H1 (cell line): ENCODE results near the gene MELTF. TPM values are rescaled to one million over a fixed set of nuclear protein-coding genes. Genes with fewer than 3 reads are reported as not detected.

Experiments used
- ASH2L ChIP-seq: fragments of 200-600, 300-600 bp; sonication (generic); IDR thresholded peaks from one replicate; pipeline ENCODE4 v1.7.1; 2017; ENCODE audit warnings: low read length
- BACH1 ChIP-seq: IDR thresholded peaks from 2 replicates; pipeline ENCODE4 v1.6.1; 2012; ENCODE audit warnings: low read length, improper control_type of control experiment
- EP300 ChIP-seq, 2 experiments: IDR thresholded peaks; 1 replicate in 1 of 2; 2 replicates in 1 of 2; pipeline ENCODE4 v1.6.1; 2011 to 2012; ENCODE audit warnings: low read depth in 2 of 2, low read length in 2 of 2, mild to moderate bottlenecking in 2 of 2, borderline replicate concordance in 1 of 2, inconsistent platforms in 1 of 2, moderate library complexity in 1 of 2
- EZH2 ChIP-seq: fragments of 200-600 bp; sonication (generic); IDR thresholded peaks from 2 replicates; pipeline ENCODE4 v1.7.1; 2012; ENCODE audit warnings: low read depth, mild to moderate bottlenecking, moderate library complexity, low read length, inconsistent platforms; ENCODE audit not compliant: severe bottlenecking
- KDM5A ChIP-seq: fragments of 200-600 bp; IDR thresholded peaks from 2 replicates; pipeline ENCODE4 v1.7.1; 2012; ENCODE audit warnings: mild to moderate bottlenecking, low read length, inconsistent platforms, mixed read lengths
- polyA plus RNA-seq, 7 experiments: library from polyadenylated mRNA; depleted of rRNA in 3 of 7; stranded (reverse) in 5 of 7; unstranded in 2 of 7; fragments of >200 nt in 5 of 7; fragments of 200-250 nt in 2 of 7; gene quantifications; 1 replicate in 5 of 7; 2 replicates in 1 of 7; 4 replicates in 1 of 7; pipeline versions ENCODE4 v1.2.1 to v1.2.3, GENCODE V29; 2011 to 2013; ENCODE audit warnings: missing spikeins in 2 of 7, mixed read lengths in 2 of 7
- total RNA-seq: library from RNA; stranded (reverse); fragmentation: NEBNext Ultra II Directional; extraction: Animal tissue kit (Norgen Biotek cat#: 25700); gene quantifications from 2 replicates; pipeline ENCODE4 v1.2.1, GENCODE V29; 2021
- TF ChIP-seq, protein P1 (sequence below): fragments of 300-600 bp; sonication (generic); IDR thresholded peaks from 2 replicates; pipeline ENCODE4 v1.7.1; 2012; ENCODE audit warnings: low read length, moderate library complexity, mild to moderate bottlenecking, inconsistent platforms; ENCODE audit not compliant: insufficient replicate concordance

MELTF gene
- total and polyA plus RNA-seq, 2 of the 8 experiments (the other 6 are each of a cell fraction or from before 2014, with no cell fraction given), result 1.7 to 3.5 TPM

DNA sequence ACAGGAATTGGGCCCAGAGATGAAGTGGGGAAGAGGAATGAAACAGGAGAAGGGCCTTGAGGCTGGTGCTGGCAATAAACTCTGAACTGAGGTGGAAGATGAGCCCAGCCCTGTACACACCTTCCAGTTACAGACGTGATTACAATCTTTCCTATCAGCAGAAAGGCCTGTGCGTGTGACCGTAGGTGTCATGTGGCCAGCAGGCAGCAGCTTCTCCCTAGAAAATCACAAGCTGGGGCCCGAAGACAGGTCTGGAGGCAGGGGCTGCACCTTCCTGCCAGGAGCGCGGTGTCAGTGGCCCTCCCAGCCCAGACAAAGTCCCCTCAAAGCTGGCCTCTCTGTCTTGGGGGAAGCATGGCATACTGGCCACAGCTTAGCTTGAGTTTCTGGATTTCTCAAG lies 44.3 kb downstream of the MELTF start (continued):
- TF ChIP-seq, protein P1, sequence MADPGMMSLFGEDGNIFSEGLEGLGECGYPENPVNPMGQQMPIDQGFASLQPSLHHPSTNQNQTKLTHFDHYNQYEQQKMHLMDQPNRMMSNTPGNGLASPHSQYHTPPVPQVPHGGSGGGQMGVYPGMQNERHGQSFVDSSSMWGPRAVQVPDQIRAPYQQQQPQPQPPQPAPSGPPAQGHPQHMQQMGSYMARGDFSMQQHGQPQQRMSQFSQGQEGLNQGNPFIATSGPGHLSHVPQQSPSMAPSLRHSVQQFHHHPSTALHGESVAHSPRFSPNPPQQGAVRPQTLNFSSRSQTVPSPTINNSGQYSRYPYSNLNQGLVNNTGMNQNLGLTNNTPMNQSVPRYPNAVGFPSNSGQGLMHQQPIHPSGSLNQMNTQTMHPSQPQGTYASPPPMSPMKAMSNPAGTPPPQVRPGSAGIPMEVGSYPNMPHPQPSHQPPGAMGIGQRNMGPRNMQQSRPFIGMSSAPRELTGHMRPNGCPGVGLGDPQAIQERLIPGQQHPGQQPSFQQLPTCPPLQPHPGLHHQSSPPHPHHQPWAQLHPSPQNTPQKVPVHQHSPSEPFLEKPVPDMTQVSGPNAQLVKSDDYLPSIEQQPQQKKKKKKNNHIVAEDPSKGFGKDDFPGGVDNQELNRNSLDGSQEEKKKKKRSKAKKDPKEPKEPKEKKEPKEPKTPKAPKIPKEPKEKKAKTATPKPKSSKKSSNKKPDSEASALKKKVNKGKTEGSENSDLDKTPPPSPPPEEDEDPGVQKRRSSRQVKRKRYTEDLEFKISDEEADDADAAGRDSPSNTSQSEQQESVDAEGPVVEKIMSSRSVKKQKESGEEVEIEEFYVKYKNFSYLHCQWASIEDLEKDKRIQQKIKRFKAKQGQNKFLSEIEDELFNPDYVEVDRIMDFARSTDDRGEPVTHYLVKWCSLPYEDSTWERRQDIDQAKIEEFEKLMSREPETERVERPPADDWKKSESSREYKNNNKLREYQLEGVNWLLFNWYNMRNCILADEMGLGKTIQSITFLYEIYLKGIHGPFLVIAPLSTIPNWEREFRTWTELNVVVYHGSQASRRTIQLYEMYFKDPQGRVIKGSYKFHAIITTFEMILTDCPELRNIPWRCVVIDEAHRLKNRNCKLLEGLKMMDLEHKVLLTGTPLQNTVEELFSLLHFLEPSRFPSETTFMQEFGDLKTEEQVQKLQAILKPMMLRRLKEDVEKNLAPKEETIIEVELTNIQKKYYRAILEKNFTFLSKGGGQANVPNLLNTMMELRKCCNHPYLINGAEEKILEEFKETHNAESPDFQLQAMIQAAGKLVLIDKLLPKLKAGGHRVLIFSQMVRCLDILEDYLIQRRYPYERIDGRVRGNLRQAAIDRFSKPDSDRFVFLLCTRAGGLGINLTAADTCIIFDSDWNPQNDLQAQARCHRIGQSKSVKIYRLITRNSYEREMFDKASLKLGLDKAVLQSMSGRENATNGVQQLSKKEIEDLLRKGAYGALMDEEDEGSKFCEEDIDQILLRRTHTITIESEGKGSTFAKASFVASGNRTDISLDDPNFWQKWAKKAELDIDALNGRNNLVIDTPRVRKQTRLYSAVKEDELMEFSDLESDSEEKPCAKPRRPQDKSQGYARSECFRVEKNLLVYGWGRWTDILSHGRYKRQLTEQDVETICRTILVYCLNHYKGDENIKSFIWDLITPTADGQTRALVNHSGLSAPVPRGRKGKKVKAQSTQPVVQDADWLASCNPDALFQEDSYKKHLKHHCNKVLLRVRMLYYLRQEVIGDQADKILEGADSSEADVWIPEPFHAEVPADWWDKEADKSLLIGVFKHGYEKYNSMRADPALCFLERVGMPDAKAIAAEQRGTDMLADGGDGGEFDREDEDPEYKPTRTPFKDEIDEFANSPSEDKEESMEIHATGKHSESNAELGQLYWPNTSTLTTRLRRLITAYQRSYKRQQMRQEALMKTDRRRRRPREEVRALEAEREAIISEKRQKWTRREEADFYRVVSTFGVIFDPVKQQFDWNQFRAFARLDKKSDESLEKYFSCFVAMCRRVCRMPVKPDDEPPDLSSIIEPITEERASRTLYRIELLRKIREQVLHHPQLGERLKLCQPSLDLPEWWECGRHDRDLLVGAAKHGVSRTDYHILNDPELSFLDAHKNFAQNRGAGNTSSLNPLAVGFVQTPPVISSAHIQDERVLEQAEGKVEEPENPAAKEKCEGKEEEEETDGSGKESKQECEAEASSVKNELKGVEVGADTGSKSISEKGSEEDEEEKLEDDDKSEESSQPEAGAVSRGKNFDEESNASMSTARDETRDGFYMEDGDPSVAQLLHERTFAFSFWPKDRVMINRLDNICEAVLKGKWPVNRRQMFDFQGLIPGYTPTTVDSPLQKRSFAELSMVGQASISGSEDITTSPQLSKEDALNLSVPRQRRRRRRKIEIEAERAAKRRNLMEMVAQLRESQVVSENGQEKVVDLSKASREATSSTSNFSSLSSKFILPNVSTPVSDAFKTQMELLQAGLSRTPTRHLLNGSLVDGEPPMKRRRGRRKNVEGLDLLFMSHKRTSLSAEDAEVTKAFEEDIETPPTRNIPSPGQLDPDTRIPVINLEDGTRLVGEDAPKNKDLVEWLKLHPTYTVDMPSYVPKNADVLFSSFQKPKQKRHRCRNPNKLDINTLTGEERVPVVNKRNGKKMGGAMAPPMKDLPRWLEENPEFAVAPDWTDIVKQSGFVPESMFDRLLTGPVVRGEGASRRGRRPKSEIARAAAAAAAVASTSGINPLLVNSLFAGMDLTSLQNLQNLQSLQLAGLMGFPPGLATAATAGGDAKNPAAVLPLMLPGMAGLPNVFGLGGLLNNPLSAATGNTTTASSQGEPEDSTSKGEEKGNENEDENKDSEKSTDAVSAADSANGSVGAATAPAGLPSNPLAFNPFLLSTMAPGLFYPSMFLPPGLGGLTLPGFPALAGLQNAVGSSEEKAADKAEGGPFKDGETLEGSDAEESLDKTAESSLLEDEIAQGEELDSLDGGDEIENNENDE, result no peak
- TF ChIP-seq ASH2L (no peak), EP300 (IDR thresholded peaks at IDR 0.05; ENCODE audit: borderline replicate concordance in 1 of 2, low read depth in 2 of 2, low read length in 2 of 2) (no peak), KDM5A (no peak), BACH1 (no peak), EZH2 (no peak)
- TF ChIP-seq, all 59 proteins: peak for 0
